Liver (tissue), 9 donors: Measurements from ENCODE around the gene SLC8A3. TPM values are rescaled to one million over a fixed set of nuclear protein-coding genes. Genes with fewer than 3 reads are reported as not detected.

Source experiments
- DNase-seq: peaks from one replicate; pipeline ENCODE4 v3.0.0-alpha.2; 2017; ENCODE audit warnings: low spot score
- H3K27ac ChIP-seq, 2 donors: one replicate each; pipeline ENCODE4 v1.7.0; 2013; ENCODE audit warnings: inconsistent platforms in 2 of 2, low read length in 2 of 2, control low read depth in 1 of 2, low read depth in 1 of 2, mild to moderate bottlenecking in 1 of 2
- H3K27me3 ChIP-seq, 4 donors: one replicate each; pipeline versions ENCODE4 v1.6.1 to v1.7.0; 2013; ENCODE audit warnings: low read length in 3 of 4, inconsistent platforms in 1 of 4, mild to moderate bottlenecking in 1 of 4, moderate library complexity in 1 of 4; ENCODE audit not compliant: control insufficient read depth in 4 of 4, insufficient read depth in 4 of 4
- H3K36me3 ChIP-seq, 4 donors: one replicate each; pipeline versions ENCODE4 v1.6.1 to v1.7.0; 2013; ENCODE audit warnings: low read length in 3 of 4, mild to moderate bottlenecking in 3 of 4, low read depth in 1 of 4, moderate library complexity in 1 of 4; ENCODE audit not compliant: control insufficient read depth in 4 of 4, insufficient read depth in 3 of 4
- H3K4me1 ChIP-seq, 4 donors: one replicate each; pipeline versions ENCODE4 v1.6.1 to v1.7.0; 2013; ENCODE audit warnings: low read length in 3 of 4, mild to moderate bottlenecking in 3 of 4, moderate library complexity in 1 of 4; ENCODE audit not compliant: control insufficient read depth in 4 of 4, insufficient read depth in 4 of 4
- H3K4me3 ChIP-seq, 3 donors: one replicate each; pipeline versions ENCODE4 v1.6.1 to v1.7.0; 2013; ENCODE audit warnings: low read length in 3 of 3, control low read depth in 1 of 3, low read depth in 1 of 3, mild to moderate bottlenecking in 1 of 3
- H3K9ac ChIP-seq, 2 donors: one replicate each; pipeline ENCODE4 v1.7.0; 2013; ENCODE audit warnings: low read length in 2 of 2, mild to moderate bottlenecking in 2 of 2, moderate library complexity in 2 of 2, control low read depth in 1 of 2, low read depth in 1 of 2
- H3K9me3 ChIP-seq, 4 donors: one replicate each; pipeline versions ENCODE4 v1.6.1 to v1.7.0; 2013; ENCODE audit warnings: low read length in 3 of 4; ENCODE audit not compliant: control insufficient read depth in 4 of 4
- CTCF ChIP-seq: fragments of 150-350 bp; IDR thresholded peaks from 2 replicates; pipeline ENCODE4 v1.5.1; 2017; ENCODE audit warnings: improper control_type of control experiment, low read depth, low read length; ENCODE audit not compliant: missing input control
- EGR1 ChIP-seq, 2 donors: IDR thresholded peaks; 2 replicates each; pipeline ENCODE4 v1.6.1; 2016 to 2018; ENCODE audit warnings: antibody characterized with exemption in 2 of 2, low read depth in 2 of 2
- FOXA1 ChIP-seq: IDR thresholded peaks from 2 replicates; pipeline ENCODE4 v1.6.1; 2016; ENCODE audit warnings: antibody characterized with exemption
- FOXA2 ChIP-seq: IDR thresholded peaks from 2 replicates; pipeline ENCODE4 v1.6.1; 2016; ENCODE audit warnings: antibody characterized with exemption
- GABPA ChIP-seq, 2 donors: IDR thresholded peaks in 1 of 2; conservative IDR thresholded peaks in 1 of 2; 2 replicates each; pipeline ENCODE4 v1.6.1; 2016; ENCODE audit warnings: antibody characterized with exemption in 2 of 2, mild to moderate bottlenecking in 1 of 2, moderate library complexity in 1 of 2
- HNF4A ChIP-seq, 2 donors: conservative IDR thresholded peaks; 2 replicates each; pipeline ENCODE4 v1.6.1; 2016; ENCODE audit warnings: antibody characterized with exemption in 2 of 2, mild to moderate bottlenecking in 2 of 2
- HNF4G ChIP-seq: IDR thresholded peaks from 2 replicates; pipeline ENCODE4 v1.6.1; 2016; ENCODE audit warnings: antibody characterized with exemption
- JUND ChIP-seq, 2 donors: IDR thresholded peaks; 2 replicates each; pipeline ENCODE4 v1.6.1; 2016; ENCODE audit warnings: antibody characterized with exemption in 2 of 2
- MAX ChIP-seq: IDR thresholded peaks from 2 replicates; pipeline ENCODE4 v1.6.1; 2016; ENCODE audit warnings: antibody characterized with exemption
- NR2F2 ChIP-seq: IDR thresholded peaks from 2 replicates; pipeline ENCODE4 v1.6.1; 2016; ENCODE audit warnings: antibody characterized with exemption
- RAD21 ChIP-seq, 2 donors: IDR thresholded peaks; 2 replicates each; pipeline ENCODE4 v1.6.1; 2016; ENCODE audit warnings: antibody characterized with exemption in 2 of 2, mild to moderate bottlenecking in 2 of 2
- RXRA ChIP-seq, 2 donors: IDR thresholded peaks; 2 replicates each; pipeline ENCODE4 v1.6.1; 2017 to 2018; ENCODE audit warnings: antibody characterized with exemption in 2 of 2, mild to moderate bottlenecking in 1 of 2
- SP1 ChIP-seq: IDR thresholded peaks from 2 replicates; pipeline ENCODE4 v1.6.1; 2018; ENCODE audit warnings: antibody characterized with exemption, mild to moderate bottlenecking
- TAF1 ChIP-seq: conservative IDR thresholded peaks from 2 replicates; pipeline ENCODE4 v1.6.1; 2016; ENCODE audit warnings: antibody characterized with exemption, mild to moderate bottlenecking
- YY1 ChIP-seq: IDR thresholded peaks from 2 replicates; pipeline ENCODE4 v1.6.1; 2016; ENCODE audit warnings: antibody characterized with exemption, mild to moderate bottlenecking
- whole genome bisulfite sequencing: extraction: QIAGEN DNeasy Blood & Tissue Kit; methylation state at CpG from one replicate; pipeline ENCODE4 v1.1.7; 2013; 5-methylcytosine and 5-hydroxymethylcytosine counted together
- polyA plus RNA-seq, 2 donors: library from polyadenylated mRNA; stranded (reverse) in 1 of 2; unstranded in 1 of 2; fragments of 200-250 nt in 1 of 2; fragments of >200 nt in 1 of 2; fragmentation: Nextera tagmentation in 1 of 2; extraction: Ambion mirVana in 1 of 2; gene quantifications; one replicate each; pipeline versions ENCODE4 v1.2.1 to v1.2.3, GENCODE V29; 2013 to 2015
- total RNA-seq, 2 donors: library from RNA; depleted of rRNA; stranded (reverse); fragments of >200 nt; gene quantifications; one replicate each; pipeline ENCODE4 v1.2.3, GENCODE V29; 2014
- TF ChIP-seq, protein P1 (sequence below): IDR thresholded peaks from 2 replicates; pipeline ENCODE4 v1.6.1; 2016; ENCODE audit warnings: antibody characterized with exemption
- TF ChIP-seq, protein P2 (sequence below): IDR thresholded peaks from 2 replicates; pipeline ENCODE4 v1.6.1; 2016; ENCODE audit warnings: antibody characterized with exemption, mild to moderate bottlenecking
- TF ChIP-seq, protein P3 (sequence below): IDR thresholded peaks from 2 replicates; pipeline ENCODE4 v1.6.1; 2016; ENCODE audit warnings: antibody characterized with exemption
- donor health status: healthy.
- donor health status: healthy.
- donor health status: healthy.
- donor health status: healthy.
- donor health status: healthy.

Gene SLC8A3
- total and polyA plus RNA-seq, 4 donors: 0.05 to 0.56 (median 0.10) TPM; not detected in 1

DNA sequence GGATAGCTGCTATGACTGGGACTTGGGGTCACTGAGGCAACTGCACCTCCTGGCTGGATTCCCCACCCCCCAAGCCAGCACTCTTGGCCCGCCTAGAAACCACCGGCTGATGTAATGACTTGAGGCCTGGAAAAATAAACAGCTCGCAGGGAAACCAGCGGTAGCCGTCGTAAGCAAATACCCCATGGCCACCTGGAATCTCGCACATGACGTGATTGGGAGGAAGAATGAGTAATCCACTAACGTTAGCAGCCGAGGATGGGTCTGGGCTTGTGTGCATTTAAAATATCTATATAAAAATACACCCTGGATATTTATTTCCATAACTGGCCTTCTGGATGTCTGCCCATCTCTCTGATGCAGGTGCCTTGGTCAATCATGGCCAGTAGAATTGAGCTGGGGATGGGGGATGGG lies 189.5 kb downstream of the SLC8A3 start:
- TF ChIP-seq, protein P1, sequence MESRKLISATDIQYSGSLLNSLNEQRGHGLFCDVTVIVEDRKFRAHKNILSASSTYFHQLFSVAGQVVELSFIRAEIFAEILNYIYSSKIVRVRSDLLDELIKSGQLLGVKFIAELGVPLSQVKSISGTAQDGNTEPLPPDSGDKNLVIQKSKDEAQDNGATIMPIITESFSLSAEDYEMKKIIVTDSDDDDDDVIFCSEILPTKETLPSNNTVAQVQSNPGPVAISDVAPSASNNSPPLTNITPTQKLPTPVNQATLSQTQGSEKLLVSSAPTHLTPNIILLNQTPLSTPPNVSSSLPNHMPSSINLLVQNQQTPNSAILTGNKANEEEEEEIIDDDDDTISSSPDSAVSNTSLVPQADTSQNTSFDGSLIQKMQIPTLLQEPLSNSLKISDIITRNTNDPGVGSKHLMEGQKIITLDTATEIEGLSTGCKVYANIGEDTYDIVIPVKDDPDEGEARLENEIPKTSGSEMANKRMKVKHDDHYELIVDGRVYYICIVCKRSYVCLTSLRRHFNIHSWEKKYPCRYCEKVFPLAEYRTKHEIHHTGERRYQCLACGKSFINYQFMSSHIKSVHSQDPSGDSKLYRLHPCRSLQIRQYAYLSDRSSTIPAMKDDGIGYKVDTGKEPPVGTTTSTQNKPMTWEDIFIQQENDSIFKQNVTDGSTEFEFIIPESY: no peak
- TF ChIP-seq FOXA1 (no peak), HNF4G (peak; percentile 34), GABPA (IDR thresholded peaks at IDR 0.05 in 1 of 2, conservative IDR thresholded peaks at IDR 0.05 in 1 of 2) (no peak), YY1 (no peak), JUND (IDR thresholded peaks at IDR 0.05) (peak in 1 of 2 donors; percentile 90), NR2F2 (no peak), EGR1 (IDR thresholded peaks at IDR 0.05; ENCODE audit: low read depth in 2 of 2) (peak in 1 of 2 donors; percentile 74), RAD21 (IDR thresholded peaks at IDR 0.05) (peak in 1 of 2 donors; percentile 31), HNF4A (conservative IDR thresholded peaks at IDR 0.05) (peak; percentile 18 to 76), TAF1 (no peak), CTCF (no peak), FOXA2 (no peak), MAX (no peak), RXRA (IDR thresholded peaks at IDR 0.05) (peak in 1 of 2 donors; percentile 79), SP1 (peak; percentile 70)
- TF ChIP-seq, protein P2, sequence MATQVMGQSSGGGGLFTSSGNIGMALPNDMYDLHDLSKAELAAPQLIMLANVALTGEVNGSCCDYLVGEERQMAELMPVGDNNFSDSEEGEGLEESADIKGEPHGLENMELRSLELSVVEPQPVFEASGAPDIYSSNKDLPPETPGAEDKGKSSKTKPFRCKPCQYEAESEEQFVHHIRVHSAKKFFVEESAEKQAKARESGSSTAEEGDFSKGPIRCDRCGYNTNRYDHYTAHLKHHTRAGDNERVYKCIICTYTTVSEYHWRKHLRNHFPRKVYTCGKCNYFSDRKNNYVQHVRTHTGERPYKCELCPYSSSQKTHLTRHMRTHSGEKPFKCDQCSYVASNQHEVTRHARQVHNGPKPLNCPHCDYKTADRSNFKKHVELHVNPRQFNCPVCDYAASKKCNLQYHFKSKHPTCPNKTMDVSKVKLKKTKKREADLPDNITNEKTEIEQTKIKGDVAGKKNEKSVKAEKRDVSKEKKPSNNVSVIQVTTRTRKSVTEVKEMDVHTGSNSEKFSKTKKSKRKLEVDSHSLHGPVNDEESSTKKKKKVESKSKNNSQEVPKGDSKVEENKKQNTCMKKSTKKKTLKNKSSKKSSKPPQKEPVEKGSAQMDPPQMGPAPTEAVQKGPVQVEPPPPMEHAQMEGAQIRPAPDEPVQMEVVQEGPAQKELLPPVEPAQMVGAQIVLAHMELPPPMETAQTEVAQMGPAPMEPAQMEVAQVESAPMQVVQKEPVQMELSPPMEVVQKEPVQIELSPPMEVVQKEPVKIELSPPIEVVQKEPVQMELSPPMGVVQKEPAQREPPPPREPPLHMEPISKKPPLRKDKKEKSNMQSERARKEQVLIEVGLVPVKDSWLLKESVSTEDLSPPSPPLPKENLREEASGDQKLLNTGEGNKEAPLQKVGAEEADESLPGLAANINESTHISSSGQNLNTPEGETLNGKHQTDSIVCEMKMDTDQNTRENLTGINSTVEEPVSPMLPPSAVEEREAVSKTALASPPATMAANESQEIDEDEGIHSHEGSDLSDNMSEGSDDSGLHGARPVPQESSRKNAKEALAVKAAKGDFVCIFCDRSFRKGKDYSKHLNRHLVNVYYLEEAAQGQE: no peak
- TF ChIP-seq, protein P3, sequence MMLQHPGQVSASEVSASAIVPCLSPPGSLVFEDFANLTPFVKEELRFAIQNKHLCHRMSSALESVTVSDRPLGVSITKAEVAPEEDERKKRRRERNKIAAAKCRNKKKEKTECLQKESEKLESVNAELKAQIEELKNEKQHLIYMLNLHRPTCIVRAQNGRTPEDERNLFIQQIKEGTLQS: peak; percentile 74
- DNase-seq: no peak
- Histone ChIP-seq H3K9ac (no peak overlapping the region), H3K4me1 (peaks cover 6 to 48% (median 34%) of the 10 kb centered on the region in 4 donors), H3K27ac (no peak overlapping the region), H3K36me3 (peaks cover 0 to 6% (median 0%) of the 10 kb centered on the region in 4 donors), H3K9me3 (no peaks in the 10 kb centered on the region), H3K27me3 (no peaks in the 10 kb centered on the region), H3K4me3 (no peak overlapping the region)
- 65% methylated on average over 10 of the region's 10 CpGs for WGBS
